Measurements from ENCODE around the gene CDC23.

- TF ChIP-seq CTCF (IDR thresholded peaks at IDR 0.05) (no peak), POLR2A (IDR thresholded peaks at IDR 0.05) (no peak), POLR2AphosphoS5 (IDR thresholded peaks at IDR 0.05) (no peak)
These were observed 42.8 kb downstream of the CDC23 start for GRCh38 chr5:138170299-138170698.

Measured in breast epithelium (tissue), 3 donors.